SK-N-MC (cell line): ENCODE measurements around the gene LRCH1.

Source experiments
- EZH2 ChIP-seq: fragments of 200-600 bp; sonication (generic); IDR thresholded peaks from one replicate; pipeline ENCODE4 v1.6.1; 2017; ENCODE audit warnings: antibody characterized with exemption
- FOXP2 ChIP-seq: optimal IDR thresholded peaks from 2 replicates; pipeline ENCODE3; 2011; ENCODE audit warnings: mild to moderate bottlenecking, moderate library complexity; ENCODE audit not compliant: insufficient read depth; ENCODE audit errors: extremely low read length, control extremely low read depth
- POLR2AphosphoS5 ChIP-seq: IDR thresholded peaks from 2 replicates; pipeline ENCODE4 v1.6.1; 2012; ENCODE audit warnings: mild to moderate bottlenecking, low read depth, low read length, borderline replicate concordance

GRCh38 chr13:46607768-46608564, 55.0 kb downstream of the LRCH1 start:
- no peak for TF ChIP-seq EZH2
- no peak for TF ChIP-seq POLR2AphosphoS5
- no peak for TF ChIP-seq FOXP2
